Fibroblast of skin of right biceps (primary cell): Measurements from ENCODE around the gene C15orf39.
"Not testable (repeated sequence)": the region's sequence is repeated elsewhere in the genome, so short reads cannot be mapped to it uniquely, and the experiment has no call there.

Experiments used
- DNase-seq: peaks from one replicate; pipeline ENCODE4 v3.0.0-alpha.2; 2013

Gene C15orf39

DNA sequence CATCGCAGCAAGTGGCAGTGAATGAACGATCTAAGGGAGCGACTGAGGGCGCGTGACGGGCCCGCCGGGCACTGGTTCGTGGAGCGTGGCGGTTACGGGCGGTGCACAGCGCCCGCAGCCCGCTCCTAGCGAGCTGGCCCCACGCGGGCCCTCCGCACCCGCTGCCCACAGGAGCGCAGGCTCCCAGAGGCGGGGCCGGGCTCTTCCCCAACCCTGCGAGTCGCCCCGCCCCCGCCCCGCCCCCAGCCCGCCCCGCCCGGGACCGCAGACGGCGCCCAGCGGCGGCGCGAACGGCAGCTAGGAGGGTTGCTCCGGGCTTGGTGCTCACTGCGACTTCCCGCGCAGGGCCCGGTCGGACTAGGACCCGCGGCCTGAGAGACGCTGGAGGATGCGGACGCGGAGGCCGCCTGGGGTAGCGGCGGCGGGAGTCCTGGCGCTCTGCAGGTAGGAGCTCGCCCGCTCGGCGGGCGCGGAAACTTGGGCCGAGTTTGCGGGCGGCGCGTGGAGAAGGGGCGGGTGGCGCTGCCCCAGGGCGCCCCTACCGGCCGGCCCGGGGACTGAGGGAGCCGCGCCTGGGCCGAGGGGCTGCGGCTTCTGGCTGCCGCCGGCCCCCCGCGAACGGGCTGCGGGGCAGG, at the start of gene C15orf39:
Gene C15orf39, plus strand, starts transcription at position 267 of the 635 bp plus-strand sequence. CDS start 4,167 bp downstream, outside the sequence.
- DNase-seq, result peak; percentile 70

DNA sequence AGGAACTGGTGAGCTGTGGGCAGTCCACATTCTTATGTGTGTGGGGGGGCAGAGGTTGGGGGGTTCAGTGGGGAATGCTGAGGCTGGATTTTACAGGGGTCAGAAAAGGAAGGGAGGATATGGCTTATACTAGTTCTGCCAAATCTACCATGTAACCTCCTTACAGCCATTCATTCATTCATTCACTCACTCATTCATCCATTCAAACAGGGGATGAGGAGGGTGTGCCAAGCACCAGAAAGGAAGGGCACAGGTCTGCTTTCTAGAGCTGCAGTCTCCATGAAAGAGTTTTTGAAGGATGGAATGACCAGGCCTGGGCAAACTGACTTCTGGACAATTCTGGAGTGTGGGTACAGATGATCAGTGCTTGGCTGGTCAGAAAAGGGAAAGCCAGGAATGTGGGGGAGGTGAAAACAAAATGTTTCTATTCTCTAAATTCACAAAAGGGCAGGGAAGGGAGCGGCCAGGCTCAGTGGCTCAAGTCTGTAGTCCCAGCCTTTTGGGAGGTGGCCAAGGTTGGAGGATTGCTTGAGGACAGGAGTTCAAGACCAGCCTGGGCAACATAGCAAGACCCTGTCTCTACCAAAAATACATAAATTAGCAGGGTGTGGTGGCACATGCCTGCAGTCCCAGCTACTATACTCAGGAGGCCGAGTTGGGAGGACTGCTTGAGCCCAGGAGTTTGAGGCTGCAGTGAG, 49.2 kb upstream of the C15orf39 start:
- no peak for DNase-seq

DNA sequence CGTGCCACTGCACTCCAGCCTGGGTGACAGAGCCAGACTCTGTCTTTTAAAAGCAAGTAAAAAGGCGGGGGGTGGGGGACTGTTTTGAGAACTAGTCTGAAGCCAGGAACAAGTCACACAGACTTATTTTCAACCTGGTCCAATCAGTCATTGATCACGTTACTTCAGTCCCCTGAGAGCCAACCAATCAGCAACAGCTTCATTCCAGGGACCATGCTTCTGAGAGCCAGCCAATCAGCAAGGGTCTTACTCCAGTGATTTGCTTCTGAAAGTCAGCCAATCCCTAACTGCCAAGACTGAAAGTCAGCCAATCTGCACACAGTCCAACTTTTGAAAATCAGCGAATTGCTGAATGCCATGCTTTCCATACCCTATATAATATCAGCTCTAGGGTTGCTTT, 48.6 kb upstream of the C15orf39 start:
- peak; percentile 47 for DNase-seq

DNA sequence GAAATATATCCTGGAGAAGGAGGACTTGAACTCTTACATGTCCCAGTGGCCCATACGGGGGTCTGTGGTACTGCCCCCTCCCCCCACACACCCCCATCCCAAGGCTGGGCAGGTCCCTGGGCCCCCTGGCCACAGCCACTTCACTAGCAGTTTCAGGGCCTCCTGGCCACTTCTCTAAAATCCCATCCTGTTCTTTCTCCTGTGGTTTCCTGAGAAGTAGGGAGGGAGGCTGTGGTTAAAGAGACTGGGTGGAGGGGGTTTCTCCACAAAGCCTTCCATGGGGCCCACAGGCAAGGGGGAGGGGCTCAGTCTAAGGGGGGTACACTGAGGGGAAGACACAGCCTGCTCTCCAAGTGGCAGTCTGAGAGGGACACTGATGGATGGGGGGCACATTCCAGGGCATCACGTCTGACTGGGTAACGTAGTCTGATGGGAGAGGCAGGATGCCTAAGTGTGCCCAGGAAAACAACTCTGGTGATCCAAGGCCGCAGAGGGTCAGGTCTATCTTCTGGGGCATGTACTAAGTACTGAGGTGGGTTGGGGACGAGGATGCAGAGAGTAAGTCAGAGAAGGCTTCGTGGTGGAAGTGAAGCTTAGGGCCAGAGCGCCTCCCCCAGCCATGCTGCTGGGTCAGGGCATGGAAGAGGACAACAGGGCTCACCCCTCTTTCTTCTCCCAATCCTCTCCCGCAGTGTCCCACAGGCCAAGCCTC, 48.0 kb upstream of the C15orf39 start:
- DNase-seq, result no peak

DNA sequence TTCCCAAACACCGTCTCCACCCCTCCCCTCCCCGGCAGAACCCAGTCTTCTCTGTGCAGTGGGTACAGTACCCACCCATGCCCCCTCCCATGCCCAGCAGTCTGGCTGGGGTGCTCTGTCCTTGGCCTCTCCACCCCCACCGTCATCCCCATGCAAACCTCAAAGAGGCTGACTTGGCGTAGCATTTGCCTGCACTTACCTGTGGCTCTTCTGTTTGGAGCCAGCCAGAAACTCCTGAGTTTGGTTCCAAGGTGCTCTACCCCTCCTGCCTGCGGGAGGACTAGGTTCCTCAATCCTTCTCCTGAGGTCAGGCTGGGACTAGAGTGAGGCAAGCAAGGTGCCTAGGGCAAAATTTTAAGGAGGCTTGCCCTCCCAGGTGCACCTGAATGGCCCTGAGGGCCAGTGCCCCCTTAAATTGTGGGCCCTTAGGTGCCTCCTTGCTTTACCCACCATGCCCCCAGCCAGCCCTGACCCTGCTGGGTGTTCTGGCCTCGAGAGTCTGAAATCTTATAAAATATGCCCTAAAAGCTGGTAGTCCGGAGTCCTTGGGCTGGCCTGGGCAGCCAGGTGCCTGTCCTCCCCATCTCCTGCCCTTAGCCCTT, 47.1 kb upstream of the C15orf39 start:
- no peak for DNase-seq

DNA sequence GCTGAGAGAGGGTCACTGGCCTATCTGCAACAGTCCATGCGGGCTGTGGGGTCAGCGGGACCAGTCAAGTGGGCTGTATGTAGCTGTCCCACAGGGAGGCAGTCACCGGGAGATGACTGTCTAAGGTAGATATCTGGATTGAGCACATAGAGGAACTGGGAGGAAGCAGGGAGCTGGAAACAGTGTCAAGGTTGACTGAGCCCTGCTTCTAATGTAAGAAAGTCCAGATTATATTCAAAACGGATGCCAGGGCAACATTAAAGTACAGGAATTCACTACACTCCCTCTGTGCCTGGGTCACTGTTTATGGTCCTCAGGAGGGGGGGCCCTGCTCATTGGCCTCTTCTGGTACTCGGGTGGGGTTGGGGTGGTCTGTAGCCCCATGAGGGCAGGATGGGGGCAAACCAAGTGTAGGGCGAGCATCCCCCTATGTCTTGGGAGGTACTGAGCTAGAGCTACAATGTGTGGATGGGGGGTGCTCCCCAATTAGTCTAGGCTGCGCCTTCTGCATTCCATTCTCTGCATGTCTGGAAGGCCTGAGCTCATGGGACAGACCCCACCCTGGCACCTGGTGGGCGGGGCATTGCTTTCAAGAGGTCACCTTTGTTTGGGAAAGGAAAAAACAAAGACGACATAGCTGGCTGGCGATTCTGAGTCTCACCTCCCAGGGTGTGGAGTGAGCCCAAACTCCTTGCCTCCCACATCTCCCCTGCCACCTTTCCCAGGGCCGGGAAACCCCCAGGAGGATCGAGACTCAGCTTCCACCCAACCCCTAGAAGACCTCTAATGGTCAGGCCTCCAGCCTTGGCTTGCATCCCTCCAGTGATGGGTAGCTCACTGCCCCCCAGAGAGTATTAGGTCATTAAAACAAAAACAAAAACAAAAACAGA, 45.1 kb upstream of the C15orf39 start:
- no peak for DNase-seq

DNA sequence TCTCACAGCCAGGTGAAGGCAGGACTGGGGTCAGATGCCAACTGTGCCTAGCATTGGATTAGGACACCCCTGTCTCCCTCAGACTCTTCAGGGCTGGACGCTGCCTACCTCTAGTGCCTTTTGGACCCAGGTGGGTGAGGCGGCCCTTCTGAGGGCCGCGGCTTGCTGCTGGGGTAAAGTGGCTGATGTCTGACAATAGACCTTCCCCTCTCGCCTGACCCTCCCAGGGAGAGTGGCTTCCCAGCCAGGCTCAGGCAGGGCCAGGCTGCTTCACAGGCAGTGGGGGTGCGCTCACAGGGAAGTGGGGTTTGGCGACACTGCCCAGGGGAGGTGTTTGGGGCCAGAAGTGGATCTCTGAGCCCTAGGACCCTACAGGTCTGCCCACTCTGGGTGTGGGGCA, 43.3 kb upstream of the C15orf39 start:
- no peak for DNase-seq

DNA sequence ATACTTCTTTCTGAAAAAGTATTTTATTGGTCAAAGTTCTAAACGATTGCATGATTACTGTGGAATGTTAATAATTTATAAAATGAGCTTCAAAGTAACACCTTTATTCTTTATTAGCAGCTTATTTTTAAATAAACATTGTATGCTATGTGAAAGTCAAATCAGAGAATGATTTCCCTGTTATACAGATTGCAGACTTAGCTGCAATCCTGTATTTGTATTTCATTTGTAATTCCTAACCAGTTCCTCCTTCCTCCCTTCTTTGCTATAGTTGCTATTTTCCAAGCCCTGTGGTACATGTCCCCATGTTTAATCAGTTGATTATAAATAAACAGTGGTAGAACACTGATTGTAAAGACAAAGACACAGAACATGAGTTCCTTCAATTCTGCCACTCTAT, 42.4 kb upstream of the C15orf39 start:
- DNase-seq, result no peak

DNA sequence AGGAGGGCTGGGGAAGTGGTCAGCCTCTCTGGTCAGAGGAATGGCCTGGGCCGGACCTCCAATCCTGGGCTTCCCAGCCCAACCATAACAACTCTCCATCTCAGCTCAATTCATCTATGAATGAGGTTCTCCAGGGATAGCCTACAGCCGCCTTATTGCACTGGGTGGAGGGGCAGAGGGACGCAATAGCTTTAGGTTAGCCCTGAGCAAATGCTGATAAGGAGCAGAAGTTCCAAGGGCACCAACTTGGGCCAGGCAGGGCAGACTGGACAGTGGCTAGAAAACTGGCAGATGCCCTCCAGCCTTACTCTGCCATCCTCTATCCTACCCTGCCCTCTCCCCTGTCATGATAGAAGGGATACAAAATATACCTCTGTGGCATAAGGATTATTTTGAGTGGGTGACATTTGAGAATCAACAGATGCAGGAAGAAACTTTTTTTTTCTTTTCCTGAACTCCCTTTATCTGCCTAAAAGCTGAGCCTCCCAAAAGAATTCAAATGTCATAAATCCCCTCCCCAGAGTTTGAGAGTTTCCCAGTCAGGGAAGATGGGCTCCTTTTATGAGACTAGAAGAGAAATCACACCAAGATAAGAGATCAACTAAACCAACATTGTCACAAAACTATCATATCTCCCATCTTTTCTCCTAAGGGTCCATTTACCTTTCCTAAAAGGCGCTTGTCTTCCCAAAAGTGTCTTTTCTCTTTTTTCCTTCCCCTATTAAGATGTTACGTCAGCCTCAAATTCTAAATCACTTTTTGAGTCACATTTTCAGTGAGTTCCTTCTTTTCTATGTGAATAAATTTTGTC, 40.4 kb upstream of the C15orf39 start:
- no peak for DNase-seq

DNA sequence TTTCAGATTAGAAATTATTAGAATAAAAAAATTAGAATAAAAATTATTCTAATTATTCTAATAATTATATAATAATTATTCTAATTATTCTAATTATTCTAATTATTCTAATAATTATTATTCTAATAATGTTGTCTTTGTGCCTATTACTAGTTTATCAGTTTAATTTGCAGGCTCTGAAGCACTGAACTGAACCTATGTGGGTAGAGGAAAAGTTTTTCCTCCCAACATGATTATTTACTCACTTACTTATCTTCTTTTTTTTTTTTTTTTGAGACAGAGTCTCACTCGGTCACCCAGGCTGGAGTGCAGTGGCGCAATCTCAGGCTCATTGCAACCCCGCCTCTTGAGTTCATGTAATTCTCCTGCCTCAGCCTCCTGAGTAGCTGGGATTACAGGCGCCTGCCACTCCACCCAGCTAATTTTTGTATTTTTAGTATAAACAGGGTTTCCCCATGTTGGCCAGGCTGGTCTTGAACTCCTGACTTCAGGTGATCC, 39.7 kb upstream of the C15orf39 start:
- DNase-seq, result no peak

DNA sequence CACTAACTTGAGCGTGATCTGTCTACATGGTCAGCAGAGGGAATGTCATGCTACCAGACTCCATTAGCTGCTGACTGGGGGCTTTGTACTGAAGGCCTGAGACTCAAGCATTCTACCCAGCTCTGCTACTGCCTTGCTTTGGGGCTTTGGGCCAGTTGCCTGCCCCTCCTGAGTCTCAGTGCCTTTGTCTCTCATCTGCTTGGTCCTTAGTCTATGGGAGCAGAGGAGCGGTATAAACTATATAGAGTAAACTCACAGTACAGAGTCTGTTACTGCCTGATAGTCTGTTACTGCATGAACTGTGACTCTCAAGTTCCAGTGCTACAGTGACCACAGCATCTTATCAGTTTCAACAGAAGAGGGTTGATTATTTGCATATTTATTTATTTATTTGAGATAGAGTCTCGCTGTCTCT, 38.5 kb upstream of the C15orf39 start:
- no peak for DNase-seq

DNA sequence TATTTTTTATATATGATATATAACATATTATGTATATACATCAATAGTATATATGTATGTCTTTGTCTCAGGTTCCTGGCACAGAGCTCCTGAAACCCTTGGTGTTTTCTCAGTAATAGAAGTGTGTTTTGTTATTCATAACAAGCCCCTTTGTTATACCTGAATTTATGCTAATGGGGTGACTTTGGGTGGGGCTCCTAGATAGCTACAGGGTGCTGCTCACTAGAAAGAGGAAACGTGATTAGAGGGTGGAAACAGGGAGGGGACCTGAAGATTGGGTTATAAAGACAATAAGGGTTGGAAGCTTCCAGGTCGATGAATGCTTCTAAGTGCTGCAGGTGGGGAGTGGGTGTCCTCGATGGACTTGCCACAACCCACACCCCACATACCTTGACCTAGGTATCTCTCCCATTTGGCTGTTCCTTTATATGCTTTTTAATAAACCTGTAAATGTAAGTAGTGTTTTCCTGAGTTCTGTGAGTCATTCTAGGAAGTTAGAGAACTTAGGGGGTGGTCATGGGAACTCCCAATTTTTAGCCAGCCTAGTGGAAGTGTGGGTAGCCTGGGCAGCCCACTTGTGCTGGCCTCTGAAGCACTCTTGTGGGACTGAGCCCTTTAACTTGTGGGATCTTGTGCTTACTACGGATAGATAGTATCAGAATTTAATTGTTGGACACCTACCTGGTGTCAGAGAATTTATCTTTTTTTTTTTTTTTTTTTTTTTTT, 36.9 kb upstream of the C15orf39 start:
- DNase-seq, result no peak

DNA sequence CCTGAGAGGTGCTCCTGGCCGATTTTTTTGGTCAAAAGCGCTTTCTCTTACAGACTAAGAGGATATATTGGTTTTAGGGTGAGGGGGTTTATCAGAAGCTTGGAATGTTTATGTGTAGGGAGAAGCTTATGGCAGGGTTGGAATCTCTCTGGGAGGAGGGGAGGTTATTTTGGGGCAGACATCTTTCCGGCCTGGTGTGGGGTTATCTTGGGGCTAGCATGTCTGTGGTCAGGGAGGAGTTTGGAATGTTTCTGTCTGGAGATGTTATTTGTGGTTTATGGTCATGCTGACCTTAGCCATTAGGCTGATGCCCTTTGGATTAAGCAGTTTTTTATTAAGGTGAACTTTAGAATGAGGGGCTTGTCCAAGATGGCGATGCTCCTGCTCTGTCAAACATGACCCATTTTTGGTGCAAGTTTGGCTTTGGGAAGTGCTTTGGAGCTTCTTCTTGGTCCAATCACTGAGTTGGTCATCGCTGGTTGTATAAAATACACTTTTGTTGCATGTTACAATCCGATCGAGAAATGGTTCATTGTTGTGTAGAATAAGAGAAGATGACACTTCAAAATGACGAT, 35.1 kb upstream of the C15orf39 start:
- not testable (repeated sequence) for DNase-seq

DNA sequence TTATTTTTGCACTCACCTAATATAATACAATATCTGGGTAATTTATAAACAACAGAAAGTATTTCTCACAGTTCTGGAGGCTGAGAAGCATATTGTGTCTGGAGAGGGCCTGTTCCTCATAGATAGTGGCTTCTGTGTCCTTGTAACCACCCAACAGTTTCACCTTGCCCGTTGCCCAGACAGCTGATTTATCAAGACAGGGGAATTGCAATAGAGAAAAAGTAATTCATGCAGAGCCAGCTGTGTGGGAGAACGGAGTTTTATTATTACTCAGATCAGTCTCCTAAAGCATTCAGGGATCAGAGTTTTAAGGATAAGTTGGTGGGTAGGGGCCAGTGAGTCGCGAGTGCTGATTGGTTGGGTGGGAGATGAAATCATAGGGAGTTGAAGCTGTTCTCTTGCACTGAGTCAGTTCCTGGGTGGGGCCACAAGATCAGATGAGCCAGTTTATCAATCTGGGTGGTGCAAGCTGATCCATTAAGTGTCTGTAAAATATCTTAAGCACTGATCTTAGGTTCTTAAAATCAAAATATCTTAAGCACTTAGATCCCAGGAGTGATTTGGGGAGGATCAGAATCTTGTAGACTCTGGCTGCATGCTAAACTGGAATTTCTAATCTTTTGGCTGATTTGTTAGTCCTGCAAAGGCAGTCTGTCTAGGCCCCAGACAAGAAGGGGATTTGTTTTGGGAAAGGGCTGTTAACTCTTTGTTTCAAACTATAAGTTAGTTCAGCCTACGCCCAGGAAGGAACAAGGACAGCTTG, 33.9 kb upstream of the C15orf39 start:
- peak; percentile 71 for DNase-seq

DNA sequence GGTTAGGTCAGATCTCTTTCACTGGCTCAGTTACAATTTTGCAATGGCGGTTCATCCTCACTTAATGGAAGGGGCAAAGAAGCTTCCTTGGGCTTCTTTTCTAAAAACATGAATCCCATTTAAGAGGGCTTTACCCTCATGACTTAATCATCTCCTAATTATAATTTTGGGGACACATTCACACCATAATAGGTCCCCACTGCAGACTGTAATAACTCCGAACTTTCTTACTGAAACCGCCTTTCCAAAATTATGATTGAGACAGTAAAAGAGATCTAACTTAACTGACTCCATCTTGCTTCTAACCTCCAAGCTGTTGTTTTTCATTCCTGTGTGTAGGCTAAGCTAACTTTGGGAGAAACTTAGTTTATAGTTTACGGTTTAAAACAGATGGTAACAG, 33.3 kb upstream of the C15orf39 start:
- DNase-seq, result no peak

DNA sequence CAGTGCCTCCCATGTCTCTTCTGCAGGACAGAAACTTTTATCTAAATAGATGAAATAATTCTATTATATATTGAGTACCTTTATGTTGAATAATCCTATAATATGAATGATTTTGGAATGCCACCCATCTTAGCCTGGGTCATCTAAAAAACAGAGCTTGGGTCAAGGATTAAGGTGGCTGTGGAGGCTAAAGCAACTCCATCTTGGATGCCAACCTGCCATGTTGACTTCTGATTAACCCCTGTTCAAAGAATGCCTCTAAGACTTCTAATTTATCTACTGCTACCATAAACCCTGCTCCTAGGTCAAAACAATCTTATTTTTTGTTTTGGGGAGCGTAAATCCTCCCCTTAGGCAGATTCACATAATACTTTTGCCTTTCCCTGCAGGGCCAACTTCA, 31.5 kb upstream of the C15orf39 start:
- no peak for DNase-seq

DNA sequence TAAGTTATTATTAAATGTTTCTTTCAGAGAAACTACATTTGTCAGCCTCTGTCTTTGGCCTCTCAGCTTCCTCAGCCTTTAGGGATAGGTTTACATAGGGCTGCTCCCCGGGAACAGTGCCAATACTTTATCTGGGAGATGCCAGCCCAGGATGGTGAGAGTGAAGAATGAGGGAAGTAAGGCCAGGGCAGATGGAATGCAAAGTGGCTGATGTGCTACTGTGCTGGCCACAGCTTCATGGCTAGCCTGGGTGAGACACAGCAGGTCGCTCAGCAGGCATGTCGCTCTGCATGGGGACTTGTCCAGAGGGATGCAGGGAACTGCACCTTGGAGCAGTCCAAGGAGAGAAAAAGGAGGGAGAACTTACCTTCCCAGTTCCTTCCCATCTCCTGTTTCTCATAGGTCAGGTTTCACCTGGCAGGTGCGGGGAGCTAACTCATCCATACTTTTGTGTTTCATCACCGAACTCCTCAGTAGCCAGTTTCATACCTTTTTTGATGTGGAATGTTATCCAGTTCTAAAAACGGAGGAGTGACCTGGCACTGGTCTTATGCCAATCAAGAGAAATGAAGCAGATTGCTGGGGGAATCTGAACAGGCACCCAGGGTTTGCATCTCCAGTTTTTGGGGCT, 30.9 kb upstream of the C15orf39 start:
- DNase-seq, result peak; percentile 10

DNA sequence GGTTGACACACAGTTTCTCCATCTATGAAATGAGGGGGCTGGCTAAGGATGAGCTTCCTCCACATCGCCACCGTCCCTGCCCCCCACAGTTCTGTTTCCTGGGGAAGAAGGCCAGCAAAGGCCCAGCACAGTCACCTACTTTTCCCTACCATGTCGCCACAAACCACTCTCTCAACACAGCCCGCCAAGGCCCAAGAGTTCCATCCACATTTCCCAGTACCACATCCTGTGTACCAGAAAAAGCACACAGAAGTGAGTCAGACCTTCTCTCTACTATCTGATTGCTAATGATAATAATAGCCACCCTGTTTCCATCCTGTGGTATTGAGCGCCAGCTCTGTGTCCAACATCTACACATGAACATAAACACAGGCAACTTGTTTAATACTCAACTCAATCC, 30.3 kb upstream of the C15orf39 start:
- DNase-seq, result peak; percentile 91

DNA sequence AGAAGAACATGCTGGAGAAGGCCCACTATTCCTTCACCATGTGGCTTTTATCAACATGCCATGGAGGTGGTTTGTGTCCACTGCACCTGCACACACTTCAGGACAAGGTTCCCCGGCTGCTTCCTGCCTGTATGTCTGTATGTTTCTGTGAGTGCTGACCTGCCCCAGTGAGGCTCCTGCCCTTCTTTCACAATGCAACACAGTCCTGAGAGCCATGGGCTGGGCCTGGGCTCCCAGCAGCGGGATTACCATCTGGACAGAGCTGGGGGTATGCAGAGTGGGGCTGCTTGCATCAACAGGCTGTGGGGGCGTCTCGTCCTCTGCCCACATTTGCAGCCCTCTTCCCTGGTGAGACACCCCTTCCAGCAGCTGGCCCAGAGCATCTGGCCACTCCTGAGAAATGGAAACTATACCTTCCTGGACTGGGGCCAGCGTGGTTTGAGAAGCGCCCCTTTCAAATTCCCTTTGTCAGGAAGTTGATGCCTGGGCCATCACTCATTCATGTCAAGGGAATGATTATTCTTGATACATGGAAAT, 29.3 kb upstream of the C15orf39 start:
- DNase-seq, result peak; percentile 28
